Adrenal gland (tissue), 12 donors: ENCODE measurements around the gene NAP1L4. TPM values are rescaled to one million over a fixed set of nuclear protein-coding genes. Genes with fewer than 3 reads are reported as not detected.

Source experiments
- DNase-seq, 7 donors: peaks; one replicate each; pipeline ENCODE4 v3.0.0-alpha.2; 2019 to 2020
- H3K27ac ChIP-seq, 5 donors: fragments of 200-600 bp; sonication (generic) in 4 of 5; 1 replicate in 3 of 5; 2 replicates in 2 of 5; pipeline versions ENCODE4 v1.5.1 to v1.8.0; 2016 to 2020; ENCODE audit warnings: mild to moderate bottlenecking in 1 of 5
- H3K27me3 ChIP-seq: fragments of 200-600 bp; 2 replicates; pipeline ENCODE4 v1.8.0; 2021
- H3K36me3 ChIP-seq, 2 donors: fragments of 200-600 bp; replicated peaks in 1 of 2; 1 replicate in 1 of 2; 2 replicates in 1 of 2; pipeline versions ENCODE4 v1.5.1 to v1.8.0; 2018 to 2022
- H3K4me1 ChIP-seq, 2 donors: fragments of 200-600 bp; replicated peaks in 1 of 2; 1 replicate in 1 of 2; 2 replicates in 1 of 2; pipeline versions ENCODE4 v1.5.1 to v1.8.0; 2018 to 2021
- H3K4me3 ChIP-seq, 4 donors: fragments of 200-600 bp; sonication (generic) in 3 of 4; one replicate each; pipeline ENCODE4 v1.5.1; 2016 to 2018
- H3K9me3 ChIP-seq, 3 donors: fragments of 200-600 bp; sonication (generic) in 1 of 3; replicated peaks in 1 of 3; 1 replicate in 2 of 3; 2 replicates in 1 of 3; pipeline versions ENCODE4 v1.5.1 to v1.8.0; 2016 to 2021
- CTCF ChIP-seq, 6 experiments: fragments of 450-650 bp in 4 of 6; fragments of 200-600 bp in 2 of 6; sonication (generic) in 1 of 6; IDR thresholded peaks; 1 replicate in 5 of 6; 2 replicates in 1 of 6; pipeline versions ENCODE4 v1.5.1 to v1.8.0; 2016 to 2021; ENCODE audit warnings: antibody characterized with exemption in 6 of 6, mild to moderate bottlenecking in 2 of 6, moderate library complexity in 1 of 6
- POLR2A ChIP-seq, 2 donors: fragments of 450-650 bp; IDR thresholded peaks; one replicate each; pipeline ENCODE4 v1.6.1; 2017; ENCODE audit warnings: antibody characterized with exemption in 2 of 2, mild to moderate bottlenecking in 2 of 2, moderate library complexity in 1 of 2
- WGBS, 4 donors: extraction: QIAGEN DNeasy Blood & Tissue Kit in 2 of 4; methylation state at CpG; one replicate each; pipeline versions ENCODE4 v1.1.5 to v1.1.7; 2013 to 2017; 5-methylcytosine and 5-hydroxymethylcytosine counted together
- intact Hi-C, 2 donors: fragments of 100-400 bp; cut with DNase I; formaldehyde crosslinking; loops; one replicate each; pipeline versions ENCODE4 v1.14.1 to v1.15.0; 2022 to 2023
- polyA plus RNA-seq, 3 donors: library from polyadenylated mRNA; stranded (reverse); fragments of 200-250 nt in 2 of 3; fragments of 350-450 nt in 1 of 3; fragmentation: Illumina TruSeq in 1 of 3; extraction: RNeasy Lipid Tissue Mini Kit (QIAGEN cat#74804) in 1 of 3; gene quantifications; one replicate each; pipeline ENCODE4 v1.2.3, GENCODE V29; 2013 to 2014
- total RNA-seq, 9 donors: library from RNA; depleted of rRNA in 4 of 9; stranded (reverse); fragments of >200 nt in 4 of 9; fragments of 120-200 nt in 1 of 9; fragmentation: NEBNext Ultra II Directional in 1 of 9; extraction: Animal tissue kit (Norgen Biotek cat#: 25700) in 1 of 9; gene quantifications; one replicate each; pipeline versions ENCODE4 v1.1.0 to v1.2.4, GENCODE V29; 2013 to 2023
- donor health status: healthy with polysubstance abuse.
- donor health status: Bipolar disorder and iron deficiency.
- donor health status: DM: yes; HTN: yes; CAD: no.
- donor health status: DM: no; HTN: no; CAD: no.
- donor health status: DM: no; HTN: no; CAD: no.
- donor health status: DM: yes; HTN: yes; CAD: no.

The NAP1L4 gene
- total and polyA plus RNA-seq, 12 donors, result 39.7 to 128 (median 79.9) TPM

GRCh38 chr11:2901196-2901796, 90.8 kb downstream of the NAP1L4 start:
- TF ChIP-seq CTCF (IDR thresholded peaks at IDR 0.05) (peak in 1 of 6 experiments; percentile 1), POLR2A (IDR thresholded peaks at IDR 0.05) (no peak)
- DNase-seq, result no peak
- peaks cover 6 to 24% of the 10 kb centered on the region in 2 donors for H3K4me1 ChIP-seq

DNA sequence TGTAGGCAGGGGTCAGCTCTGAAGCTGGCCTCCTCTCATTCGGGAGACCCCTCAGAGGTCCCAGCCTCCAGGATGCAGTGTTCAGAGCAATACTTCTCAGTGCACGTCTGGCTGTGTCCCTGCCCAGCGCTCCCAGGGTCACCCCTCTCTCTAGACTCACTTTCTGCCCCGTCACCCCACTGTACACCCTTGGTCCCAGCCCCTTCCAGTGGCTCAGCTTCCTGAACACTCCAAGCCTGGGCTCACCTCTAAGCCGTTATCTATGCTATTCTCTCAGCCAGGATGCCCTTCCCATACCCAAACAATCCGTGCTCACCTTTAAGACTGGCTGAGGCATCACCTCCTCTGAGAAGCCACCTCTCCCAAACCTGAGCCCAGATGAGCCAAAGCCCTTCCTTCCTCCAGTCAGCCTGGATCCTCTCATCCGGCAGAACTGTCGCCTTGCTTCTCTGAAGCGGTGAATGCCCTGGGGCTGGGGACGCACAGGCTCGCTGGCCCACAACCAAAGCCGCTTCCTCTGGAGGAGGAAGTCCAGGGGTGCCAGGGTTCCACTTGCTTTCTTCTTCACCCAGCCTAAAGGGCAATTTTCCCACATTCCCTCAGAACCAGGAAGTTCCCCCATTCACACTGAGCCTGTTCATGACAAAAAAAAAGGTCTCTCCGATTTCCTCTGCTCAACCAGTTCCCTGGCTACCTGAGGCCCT, 92.9 kb downstream of the NAP1L4 start:
- Histone ChIP-seq H3K9me3 (no peaks in the 10 kb centered on the region), H3K4me3 (no peak overlapping the region), H3K27me3 (no peaks in the 10 kb centered on the region), H3K27ac (peak overlapping the region in 4 of 5 donors; percentile 53 to 89 (median 68)), H3K36me3 (no peaks in the 10 kb centered on the region), H3K4me1 (peaks cover 6 to 24% of the 10 kb centered on the region in 2 donors)
- TF ChIP-seq CTCF (IDR thresholded peaks at IDR 0.05), result no peak
- TF ChIP-seq POLR2A (IDR thresholded peaks at IDR 0.05), result no peak
- 64 to 75% (median 70%) methylated on average over 9 to 13 of the region's 13 CpGs for WGBS, 4 donors
- DNase-seq, result peak in 6 of 7 donors; percentile 47 to 71 (median 58)
- intact Hi-C loops, result no loop called here

More at GRCh38 chr11:2901196-2901796, 90.8 kb downstream of the NAP1L4 start:
- peak overlapping the region in 1 of 4 donors; percentile 63 for H3K4me3 ChIP-seq
- intact Hi-C loops, result loop anchor here in 1 of 2 donors (10.0 kb wide), 1 partner anchor 606 kb away; no protein-coding TSS in a partner anchor
- WGBS, 4 donors, result 79 to 89% (median 84%) methylated on average over 15 to 16 of the region's 16 CpGs
- no peaks in the 10 kb centered on the region for H3K27me3 ChIP-seq
- H3K27ac ChIP-seq, result peak overlapping the region in 3 of 5 donors; percentile 59 to 85 (median 66)
- no peaks in the 10 kb centered on the region for H3K36me3 ChIP-seq
- no peaks in the 10 kb centered on the region for H3K9me3 ChIP-seq

DNA sequence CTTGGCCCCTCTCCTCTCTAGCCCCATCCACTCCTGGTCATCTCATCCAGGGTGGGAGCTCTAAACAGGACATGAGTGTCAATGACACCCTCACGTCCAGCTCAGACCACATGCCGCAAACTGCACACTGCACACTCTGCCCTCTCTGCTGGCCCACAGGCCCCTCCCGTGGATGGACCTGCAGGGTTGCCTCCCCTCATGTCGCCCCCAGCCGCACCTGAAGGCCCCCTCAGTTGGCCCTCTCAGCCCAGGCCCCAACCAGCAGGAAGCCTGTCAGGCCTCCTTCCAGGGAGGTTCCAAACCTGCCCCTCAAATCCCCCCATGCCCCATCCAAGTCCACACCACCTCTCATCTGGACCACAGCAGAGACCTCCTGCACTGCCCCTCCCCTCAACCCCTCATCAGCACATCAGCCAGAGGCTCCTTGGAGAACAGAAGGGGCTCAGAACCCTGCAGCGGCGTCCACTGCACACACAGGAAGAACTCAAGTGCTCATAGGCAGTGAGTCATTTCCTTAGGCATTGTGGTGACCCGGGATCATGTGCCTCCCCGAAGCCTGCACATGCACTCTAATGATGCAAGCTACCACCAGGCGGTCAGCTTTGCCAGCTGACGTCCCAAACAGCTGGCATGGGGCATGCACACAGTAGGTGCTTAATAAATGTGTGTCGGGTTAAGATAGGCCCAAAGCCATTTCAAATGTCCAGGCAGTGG, 93.6 kb downstream of the NAP1L4 start:
- TF ChIP-seq POLR2A (IDR thresholded peaks at IDR 0.05) (no peak), CTCF (IDR thresholded peaks at IDR 0.05) (no peak)
- Histone ChIP-seq H3K27ac (peak overlapping the region in 4 of 5 donors; percentile 53 to 89 (median 68)), H3K4me1 (peaks cover 6 to 24% of the 10 kb centered on the region in 2 donors), H3K36me3 (no peaks in the 10 kb centered on the region), H3K9me3 (no peaks in the 10 kb centered on the region), H3K27me3 (no peaks in the 10 kb centered on the region), H3K4me3 (no peak overlapping the region)
- WGBS, 4 donors, result 29 to 56% (median 53%) methylated on average over 8 to 12 of the region's 12 CpGs
- intact Hi-C loops, result no loop called here
- peak; percentile 62 to 87 (median 82) for DNase-seq

DNA sequence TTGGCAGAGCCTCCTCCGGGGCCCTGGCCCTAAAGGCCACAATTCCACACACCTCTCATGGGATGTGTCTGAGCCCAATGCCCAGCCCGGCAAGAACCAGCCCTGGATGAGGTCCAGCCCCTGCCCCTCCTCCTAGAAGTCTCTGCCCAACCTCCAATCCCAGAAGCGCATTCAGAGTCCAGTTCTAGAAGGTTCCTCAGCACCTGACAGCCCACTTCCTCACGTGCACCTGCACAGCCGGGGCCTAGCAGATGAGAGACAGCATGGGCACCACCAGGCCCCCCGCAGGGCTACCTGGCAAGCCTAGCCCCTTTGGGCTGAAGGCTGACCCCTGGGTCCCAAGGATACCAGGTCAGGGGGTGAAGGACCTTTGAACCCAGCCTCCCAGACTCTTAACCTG, 95.1 kb downstream of the NAP1L4 start:
- Histone ChIP-seq H3K27me3 (no peaks in the 10 kb centered on the region), H3K36me3 (no peaks in the 10 kb centered on the region), H3K27ac (no peak overlapping the region), H3K4me1 (peaks cover 15 to 25% of the 10 kb centered on the region in 2 donors), H3K4me3 (no peak overlapping the region), H3K9me3 (no peaks in the 10 kb centered on the region)
- WGBS, 4 donors, result 63 to 97% (median 90%) methylated on average over 1 to 6 of the region's 6 CpGs
- intact Hi-C loops, result no loop called here
- no peak for DNase-seq
- TF ChIP-seq POLR2A (IDR thresholded peaks at IDR 0.05), result no peak
- TF ChIP-seq CTCF (IDR thresholded peaks at IDR 0.05), result no peak
